GM18499 (cell line): ENCODE results near the gene SPATA24.

Experiments used
- ATAC-seq: cut with Tn5 transposase; IDR thresholded peaks from one replicate; pipeline ENCODE4 v1.9.1; 2021; ENCODE audit warnings: moderate number of reproducible peaks; ENCODE audit not compliant: insufficient read depth, unreplicated experiment

The SPATA24 gene

DNA sequence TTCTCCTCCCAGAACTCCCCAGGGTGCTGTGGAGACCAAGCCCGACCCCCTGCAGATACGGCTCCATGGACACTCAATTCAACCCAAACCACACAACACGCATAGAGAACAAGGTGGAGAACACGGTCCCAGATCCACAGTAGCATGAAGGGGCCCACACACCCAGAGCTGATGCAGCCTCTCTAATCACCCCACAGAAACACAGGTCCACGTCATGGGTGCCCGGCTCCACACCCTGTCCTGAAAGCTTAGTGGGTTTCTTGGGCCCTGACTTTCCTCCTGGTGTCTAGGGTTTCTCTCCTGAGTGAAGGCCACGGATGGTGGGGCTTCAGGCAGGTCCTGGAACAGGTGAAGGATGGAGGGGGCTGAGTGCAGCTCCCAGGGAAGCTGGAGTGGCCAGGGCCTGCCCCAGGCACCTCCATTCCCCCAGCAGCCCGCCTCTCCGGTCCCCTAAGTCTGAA is 19.3 kb downstream of the SPATA24 start:
- no peak for ATAC-seq

DNA sequence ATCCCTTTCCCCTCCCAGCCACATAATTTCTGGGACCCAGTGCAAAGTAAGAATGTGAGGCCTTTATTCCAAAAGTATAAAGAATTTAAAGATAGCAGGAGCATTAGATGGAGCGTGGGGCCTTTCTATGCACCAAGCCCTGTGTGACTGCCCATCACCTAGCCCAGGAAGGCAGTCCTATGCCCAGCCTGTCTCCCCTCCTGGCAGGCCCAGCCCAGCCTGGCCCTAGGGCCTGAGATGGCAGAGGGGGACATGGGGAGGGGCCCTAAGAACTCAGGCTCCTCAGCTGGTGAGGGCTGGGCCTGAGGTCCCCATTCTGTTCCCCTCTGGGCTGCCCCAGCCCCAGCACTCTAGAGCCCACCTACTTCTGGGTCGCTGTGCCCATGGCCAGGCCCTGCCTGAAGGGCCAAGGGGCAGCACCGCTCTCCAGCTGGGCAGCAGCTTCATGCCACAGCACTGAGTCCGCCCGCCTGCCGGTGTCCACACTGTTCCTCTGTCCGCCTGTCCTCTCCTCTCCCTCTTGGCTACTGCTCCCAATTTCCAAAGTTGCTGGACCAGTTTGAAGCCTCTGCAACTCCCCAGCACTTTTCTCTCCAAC is 19.8 kb downstream of the SPATA24 start:
- ATAC-seq = no peak

DNA sequence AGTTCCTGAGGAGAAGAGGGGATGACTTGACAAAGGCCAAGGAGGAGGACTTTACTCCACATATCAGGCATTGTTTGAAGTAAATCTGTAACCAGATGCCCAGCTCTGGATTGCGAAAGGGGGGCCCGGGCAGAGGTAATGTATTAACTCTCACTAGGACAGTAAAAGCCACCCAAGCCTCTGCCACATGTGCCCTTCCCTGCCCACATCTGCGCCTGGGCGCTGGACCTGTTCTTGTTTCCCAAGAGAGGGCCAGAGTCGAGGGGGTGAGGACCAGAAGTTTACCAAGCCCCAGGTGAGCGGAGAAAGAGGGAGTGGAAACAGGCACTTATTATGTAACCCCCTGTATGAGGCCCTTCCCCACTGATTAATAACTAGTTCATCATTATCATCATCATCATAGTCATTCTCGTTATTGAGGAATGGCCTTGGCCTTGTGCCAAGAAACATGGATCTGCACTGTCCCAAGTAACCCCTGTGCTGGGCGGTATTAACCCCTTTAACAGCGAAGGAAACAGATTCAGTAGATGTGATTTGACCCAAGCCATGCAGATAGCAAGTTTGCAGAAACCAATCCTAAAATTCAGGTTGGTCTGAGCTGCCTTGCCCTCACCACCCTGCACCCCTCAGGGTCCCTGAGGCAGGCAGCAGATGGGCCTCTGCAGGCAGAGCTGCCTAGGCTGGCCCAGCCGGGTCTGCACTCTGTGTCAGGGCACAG is 20.5 kb downstream of the SPATA24 start, which contains the start of gene SLC23A1:
TSS of gene SLC23A1 (minus strand) at position 23 of the 718 bp plus-strand sequence. CDS start 44 bp downstream, outside the sequence.
- no peak for ATAC-seq

DNA sequence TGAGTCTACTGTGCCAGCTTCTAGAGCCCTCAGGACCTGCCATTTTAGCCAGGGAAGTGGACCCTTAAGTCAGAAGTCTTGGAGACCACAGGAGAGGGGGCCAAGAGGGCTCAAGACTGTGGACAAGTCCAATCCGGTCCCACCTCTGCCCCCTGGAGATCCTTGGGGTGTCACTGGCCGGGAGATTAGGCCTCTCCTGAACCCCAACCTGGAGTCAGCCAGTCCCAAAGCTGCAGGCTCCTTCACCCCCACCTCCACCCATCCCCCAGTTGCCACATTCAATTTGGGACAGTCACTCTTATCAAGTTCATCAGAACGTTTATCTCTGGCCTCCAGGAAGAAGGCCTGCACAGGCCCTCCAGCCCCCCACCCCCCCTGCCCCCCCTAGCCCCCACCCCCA is 21.1 kb downstream of the SPATA24 start:
- no peak for ATAC-seq

DNA sequence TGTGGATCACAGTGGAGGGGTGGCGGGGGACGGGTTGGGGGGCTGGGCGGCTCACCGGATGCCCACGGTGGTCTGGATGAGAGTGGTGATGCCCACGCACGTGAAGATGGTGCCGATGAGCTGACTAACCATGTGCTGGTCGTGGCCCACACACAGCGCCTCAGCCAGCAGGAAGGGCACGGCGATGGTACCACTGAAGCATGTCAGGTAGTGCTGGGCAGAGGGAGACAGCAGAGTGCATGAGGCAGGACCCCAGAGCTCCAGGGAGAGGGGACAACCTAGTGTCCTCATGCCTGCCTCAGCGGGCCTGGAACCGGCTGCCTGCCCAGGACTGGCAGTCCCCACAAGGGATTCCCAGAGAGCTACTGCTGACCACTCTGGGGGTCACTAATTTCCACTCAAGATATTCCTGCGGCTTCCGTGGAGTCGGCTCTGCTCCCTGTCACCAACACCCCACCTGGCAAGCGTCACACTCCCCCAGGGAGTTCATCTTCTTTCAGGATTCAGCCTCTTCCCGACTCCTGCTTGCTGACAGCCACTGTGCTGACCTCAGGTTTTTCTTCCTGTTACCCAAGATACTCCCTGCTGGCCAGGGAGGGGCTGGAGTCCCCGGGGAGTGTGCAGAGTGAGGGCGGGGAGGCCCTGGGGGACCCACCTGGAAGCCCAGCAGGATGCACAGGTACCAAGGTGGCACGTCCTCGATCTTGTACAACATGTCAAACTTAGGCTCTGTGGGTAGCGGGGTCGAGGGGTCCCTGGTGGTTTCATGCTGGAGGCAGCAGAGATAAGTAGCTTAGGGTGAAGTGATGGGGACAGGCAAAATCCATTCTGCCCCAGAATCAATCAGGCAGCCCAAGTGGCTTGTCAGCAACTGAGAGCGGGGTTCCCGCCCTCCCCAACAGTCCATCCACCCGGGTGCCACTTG is 21.8 kb downstream of the SPATA24 start:
- no peak for ATAC-seq

DNA sequence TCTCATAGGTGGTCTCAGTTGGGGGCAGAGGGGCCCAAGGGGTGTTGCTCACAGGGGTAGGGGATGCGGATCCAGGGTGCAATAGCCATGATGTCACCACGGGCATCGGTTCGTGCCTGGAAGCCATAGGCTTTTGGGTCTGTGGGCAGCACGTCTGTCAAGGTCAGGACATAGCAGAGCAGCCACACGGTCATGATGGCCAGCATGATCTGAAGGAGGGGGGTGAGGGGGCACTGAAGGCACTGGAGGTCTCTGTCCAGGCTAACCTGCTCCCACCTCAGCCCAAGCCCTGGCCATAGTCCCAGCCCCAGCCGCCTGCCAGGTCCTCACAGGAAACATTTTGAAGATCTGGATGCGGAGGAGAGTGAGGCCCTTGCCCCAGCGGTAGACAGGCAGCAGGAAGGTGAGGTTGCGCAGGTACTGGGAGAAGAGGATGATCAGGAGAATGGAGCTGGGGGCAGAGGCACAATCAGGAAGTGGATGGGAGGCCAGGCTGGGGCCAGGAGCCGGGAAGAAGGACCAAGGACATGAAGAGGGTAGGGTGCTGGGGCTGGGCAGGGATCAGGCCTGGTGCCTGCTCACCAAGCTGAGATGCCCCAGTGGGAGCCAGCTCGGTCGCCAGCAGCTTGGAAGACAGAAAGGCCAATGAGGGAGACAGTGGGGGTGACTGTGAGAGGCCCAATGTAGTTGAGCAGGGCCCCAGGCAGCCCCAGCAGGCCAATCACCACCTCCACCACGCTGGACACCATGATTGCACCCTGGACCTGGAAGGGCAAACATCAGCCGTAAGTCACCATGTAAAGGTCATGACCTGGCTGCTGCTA is 24.1 kb downstream of the SPATA24 start:
- ATAC-seq = no peak

DNA sequence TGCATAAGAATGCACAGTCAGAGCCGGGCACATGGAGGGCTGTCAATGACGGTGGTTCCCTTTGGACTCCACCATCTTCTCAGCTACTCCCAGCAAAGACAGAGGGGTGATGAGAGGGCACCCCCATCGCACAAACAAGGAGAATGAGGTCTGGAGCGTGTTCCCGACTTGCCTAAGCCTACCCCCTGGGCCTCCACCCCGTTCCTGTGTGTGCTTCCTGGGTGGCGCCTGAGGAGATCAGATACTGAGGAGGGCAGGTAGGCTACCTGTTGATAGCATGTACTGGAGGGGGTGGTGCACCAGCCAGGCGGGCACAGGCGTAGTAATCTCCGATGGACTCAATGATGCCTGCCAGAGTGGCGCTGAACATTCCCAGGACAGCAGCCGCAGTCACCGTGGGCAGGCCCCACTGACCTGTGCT is 24.9 kb downstream of the SPATA24 start:
- ATAC-seq = no peak

DNA sequence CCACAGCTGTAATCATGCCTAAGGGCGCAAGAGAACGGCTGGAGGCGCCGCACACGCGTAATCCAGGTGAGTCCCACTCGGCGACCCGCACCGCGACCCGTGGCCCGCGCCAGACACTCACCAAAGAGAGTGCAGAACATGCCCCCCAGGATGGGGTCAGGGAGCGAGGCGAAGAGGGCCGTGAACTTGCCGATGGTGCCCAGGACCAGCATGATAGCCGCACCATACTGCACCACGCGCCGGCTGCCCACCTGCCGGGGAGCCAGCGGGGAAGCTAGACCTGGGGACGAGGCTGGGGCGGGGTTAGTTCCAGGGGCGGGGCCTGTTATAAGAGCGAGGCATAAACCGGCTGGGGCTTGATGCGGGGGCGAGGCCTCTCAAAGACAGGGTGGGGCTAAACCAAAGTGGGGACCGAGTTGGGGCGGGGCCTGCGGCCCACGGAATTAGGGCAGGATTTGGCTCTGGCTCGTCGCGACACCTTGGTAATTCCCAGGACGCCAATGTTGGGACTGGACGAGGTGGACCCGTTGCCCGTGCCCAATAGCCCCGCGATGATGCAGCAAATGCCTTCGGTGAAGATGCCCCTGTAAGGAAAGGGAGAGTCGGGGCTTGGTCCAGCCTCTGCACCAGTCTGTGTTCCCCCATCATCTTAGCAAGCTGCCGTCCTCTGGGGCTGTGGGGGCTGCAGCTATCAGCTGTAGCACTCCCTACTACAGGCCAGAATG is 25.6 kb downstream of the SPATA24 start:
- no peak for ATAC-seq

DNA sequence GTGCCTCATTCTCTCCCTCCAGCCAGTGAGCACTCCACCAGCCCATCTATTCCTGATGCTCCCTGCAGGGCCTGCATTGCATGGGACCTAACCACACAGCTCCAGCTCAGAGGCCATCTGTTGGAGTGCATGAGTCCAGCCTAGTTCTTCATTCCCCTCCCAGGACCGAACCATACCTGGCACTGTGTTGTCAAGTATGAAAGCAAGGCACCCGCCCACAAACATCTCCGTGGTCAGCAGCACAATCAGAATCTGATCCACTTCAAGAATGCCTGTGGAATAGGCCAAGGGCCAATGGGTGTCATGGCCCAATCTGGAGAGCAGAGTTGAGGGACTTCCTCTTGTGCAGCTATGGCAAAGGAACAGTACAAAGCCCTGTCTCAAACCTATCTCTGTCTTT is 26.7 kb downstream of the SPATA24 start:
- ATAC-seq = no peak

DNA sequence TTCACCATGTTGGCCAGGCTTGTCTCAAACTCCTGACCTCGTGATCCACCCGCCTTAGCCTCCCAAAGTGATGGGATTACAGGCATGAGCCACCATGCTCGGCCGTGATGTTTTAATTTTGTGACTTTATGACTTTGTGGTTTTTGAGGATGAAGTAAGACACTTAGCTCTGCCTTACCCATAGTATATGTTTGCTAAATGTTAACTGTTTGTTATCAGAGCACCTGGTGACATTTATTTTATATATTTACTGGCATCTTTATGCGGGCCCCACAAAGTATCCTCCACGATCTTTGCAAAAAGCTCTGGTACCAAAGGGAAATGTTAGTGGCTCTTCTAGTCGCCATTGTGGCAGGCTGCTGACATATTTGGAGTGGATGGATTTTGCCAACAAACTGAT is 27.5 kb downstream of the SPATA24 start:
- no peak for ATAC-seq

DNA sequence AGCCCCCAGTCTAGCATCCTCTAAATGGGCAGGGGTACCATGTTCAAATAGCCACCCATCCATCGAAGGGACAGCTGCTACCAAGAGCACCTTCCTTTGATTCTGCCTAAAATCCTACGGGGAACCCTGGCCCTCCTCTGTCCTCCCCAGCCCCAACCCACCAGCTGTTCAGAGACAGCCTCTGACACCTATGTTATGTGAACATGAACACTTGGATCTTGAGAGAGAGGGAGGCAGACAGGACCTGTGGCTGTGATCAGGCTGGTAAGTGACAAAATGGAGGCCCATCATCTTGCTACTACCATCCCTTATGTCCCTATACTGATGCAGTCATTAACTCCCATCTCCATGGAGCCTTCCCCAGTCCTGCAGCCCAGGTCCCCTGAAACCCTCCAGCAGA is 29.0 kb downstream of the SPATA24 start:
- ATAC-seq = no peak

DNA sequence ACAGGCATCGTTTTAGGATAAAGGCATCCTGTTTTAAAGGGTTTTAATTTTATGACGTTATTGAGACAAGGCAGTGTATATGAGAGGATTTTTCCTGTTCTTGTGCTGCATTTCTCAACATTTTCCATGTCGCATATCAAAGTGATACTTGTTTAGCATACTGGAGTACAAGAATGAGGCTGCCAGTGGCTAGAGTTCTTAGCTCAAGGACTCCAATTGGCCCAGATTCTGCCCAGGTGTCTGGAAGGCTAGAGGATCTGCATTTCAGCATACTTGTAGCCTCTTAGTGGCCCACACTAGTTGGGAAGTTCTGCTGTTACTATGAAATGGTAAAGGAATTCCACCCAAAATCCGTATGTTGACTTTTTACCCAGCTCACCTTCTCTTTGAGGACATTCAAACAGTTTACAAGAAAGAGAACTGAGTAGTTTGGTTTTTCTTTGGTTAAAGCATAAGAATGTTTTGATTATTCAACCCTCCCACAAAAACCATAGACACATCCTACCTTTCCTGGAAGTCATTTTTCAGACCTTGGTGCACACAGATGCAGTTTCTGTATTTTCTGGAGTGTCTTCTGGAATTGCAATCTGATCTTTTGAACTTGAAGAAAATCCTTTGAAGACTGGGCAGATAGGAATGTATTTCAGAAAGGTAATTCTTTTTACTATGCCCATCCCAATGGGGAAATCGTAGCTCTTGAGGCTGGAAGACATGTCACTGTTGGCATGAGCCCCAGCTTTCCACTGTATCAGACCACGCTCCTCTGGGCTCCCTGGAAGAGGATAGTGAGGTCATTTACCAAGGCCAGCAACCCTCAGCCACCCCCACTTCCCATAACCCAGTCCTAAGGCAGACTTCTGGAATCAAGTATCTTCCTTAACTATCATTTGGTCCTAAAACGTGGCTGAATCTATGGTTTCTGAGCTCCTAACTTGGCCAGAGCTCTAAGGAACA is 32.1 kb downstream of the SPATA24 start:
- no peak for ATAC-seq

DNA sequence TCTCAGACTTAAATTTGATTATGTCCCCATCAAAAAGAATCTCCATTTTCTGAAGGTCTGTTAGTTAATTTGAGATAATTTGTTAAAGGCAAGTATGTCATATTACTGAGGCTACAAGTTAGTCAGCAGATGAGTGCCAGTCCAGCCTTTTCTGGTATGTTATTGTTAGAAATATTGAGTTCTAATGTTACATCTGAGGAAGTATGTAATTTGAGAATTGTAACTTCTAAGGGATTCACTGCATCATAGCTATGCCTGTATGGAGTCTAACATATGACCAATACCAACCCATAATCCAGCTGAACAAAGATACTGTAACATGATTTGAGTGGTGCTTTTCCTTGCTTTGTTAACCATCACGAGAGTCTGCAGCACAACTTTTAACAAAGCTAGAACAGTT is 34.7 kb downstream of the SPATA24 start:
- ATAC-seq = no peak

DNA sequence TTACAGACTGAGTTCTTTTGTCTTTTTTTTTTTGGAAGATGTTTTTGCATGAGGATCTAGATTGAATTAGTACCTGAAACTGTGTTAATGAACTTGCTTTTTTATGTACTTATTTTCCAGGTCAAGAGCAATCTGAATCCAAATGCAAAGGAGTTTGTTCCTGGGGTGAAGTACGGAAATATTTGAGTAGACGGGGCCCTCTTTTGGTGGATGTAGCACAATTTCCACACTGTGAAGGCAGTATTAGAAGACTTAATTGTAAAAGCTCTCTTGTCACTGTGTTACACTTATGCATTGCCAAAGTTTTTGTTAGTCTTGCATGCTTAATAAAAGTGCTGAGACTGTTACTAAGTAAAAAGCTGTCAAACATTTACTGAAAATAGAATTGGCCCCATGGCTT is 35.3 kb downstream of the SPATA24 start:
- ATAC-seq = no peak

DNA sequence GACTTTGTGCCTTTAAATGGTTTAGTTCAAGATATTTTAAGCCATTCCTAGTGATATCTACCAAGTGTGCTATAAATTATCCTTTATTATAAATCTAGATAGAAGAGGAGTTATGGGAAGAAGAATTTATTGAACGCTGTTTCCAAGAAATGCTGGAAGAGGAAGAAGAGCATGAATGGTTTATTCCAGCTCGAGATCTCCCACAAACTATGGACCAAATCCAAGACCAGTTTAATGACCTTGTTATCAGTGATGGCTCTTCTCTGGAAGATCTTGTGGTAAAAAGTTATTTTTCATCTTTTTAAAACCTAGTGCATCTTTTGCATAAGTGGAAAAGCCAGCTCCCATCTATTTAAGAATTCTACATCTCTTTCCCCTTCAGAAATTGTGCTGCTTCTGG is 39.4 kb downstream of the SPATA24 start:
- no peak for ATAC-seq

DNA sequence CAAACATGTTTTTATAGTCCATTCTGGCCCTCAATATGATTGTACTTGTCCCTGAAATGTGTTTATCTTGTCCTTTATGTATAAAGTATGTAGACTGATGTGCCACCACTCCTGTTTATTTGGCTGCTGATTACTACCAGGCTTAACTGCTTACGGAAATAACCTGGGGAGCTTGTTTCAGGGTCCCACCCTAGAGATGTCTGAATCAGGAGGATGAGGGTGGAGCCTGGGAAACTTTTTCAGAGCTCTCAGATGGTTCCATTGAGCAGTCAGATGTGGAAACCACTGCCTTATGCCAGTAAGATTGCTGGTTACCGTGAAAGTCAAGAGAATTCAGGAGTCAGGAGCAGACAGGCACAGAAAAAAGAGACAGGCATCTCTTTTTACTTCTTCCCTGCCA is 40.0 kb downstream of the SPATA24 start:
- no peak for ATAC-seq

DNA sequence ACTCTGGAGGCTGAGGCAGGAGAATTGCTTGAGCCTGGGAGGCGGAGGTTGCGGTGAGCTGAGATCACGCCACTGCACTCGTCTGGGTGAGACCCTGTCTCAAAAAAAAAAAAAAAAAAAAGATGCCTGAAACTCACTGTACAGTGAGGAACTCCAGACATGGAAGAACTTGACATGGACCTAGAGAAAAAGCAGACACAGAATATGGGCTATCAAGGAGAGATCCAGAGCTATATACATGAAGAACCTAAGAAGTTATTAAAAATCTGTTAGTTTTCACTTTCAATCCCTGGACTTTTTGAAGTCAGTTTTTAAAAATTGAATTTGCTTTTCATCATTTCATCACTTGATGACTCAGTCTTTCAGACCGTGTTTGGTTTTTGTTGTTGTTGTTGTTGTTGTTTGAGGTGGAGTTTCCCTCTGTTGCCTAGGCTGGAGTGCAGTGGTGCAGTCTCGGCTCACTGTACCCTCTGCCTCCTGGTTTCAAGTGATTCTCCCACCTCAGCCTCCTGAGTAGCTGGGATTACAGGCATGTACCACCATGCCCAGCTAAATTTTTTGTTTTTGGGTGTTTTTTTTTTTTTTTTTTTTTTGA is 42.0 kb downstream of the SPATA24 start:
- no peak for ATAC-seq

DNA sequence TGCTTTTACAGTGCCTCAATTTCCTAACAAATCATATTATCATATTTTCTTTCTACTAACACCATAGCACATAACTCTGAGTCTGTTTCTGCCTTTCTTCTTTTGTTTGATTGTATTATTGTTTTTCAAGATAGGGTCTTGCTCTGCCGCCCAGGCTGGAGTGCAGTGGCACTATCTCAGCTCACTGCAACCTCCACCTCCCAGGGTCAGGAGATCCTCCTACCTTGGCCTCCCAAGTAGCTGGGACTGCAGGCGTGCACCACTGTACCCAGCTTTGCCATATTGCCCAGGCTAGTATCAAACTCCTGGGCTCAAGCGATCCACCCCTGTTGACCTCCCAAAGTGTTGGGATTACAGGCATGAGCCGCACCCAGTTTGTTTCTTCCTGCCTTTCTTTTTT is 43.5 kb downstream of the SPATA24 start:
- ATAC-seq = no peak
